Stimulated activated CD4-positive, alpha-beta T cell treated with anti-CD3 and anti-CD28 coated beads, Interleukin-4, amount 100 ng/mL, for 48 hours (primary cell): ENCODE measurements around the gene STRA8.
"Not testable (repeated sequence)": the region's sequence is repeated elsewhere in the genome, so short reads cannot be mapped to it uniquely, and the experiment has no call there.

Experiments
- DNase-seq, 2 donors: peaks; one replicate each; pipeline ENCODE4 v3.0.0-alpha.2; 2020; ENCODE audit warnings: low read depth in 2 of 2

The STRA8 gene

GRCh38 chr7:135204876-135205275, 28.8 kb upstream of the STRA8 start:
- DNase-seq: no peak

GRCh38 chr7:135205850-135206249, 27.8 kb upstream of the STRA8 start:
- no peak for DNase-seq

GRCh38 chr7:135206941-135207391, 26.7 kb upstream of the STRA8 start:
- no peak for DNase-seq

GRCh38 chr7:135207406-135208101, 26.1 kb upstream of the STRA8 start:
- no peak for DNase-seq

- DNase-seq: no peak
Observed at GRCh38 chr7:135208102-135208793, 25.4 kb upstream of the STRA8 start.

- no peak for DNase-seq
Observed at GRCh38 chr7:135209225-135209834, 24.3 kb upstream of the STRA8 start.

GRCh38 chr7:135210888-135211178, 22.8 kb upstream of the STRA8 start:
- peak; percentile 4 for DNase-seq

GRCh38 chr7:135211179-135211945, 22.3 kb upstream of the STRA8 start, which contains the start of gene WDR91:
WDR91 (minus strand) TSS chr7:135211526; CDS start chr7:135211502, 24 bp downstream.
- DNase-seq: peak; percentile 95 to 97

GRCh38 chr7:135211946-135212685, 21.5 kb upstream of the STRA8 start:
- not testable (repeated sequence) for DNase-seq

- no peak for DNase-seq
Observed at GRCh38 chr7:135213831-135214230, 19.8 kb upstream of the STRA8 start.

- DNase-seq: no peak
Observed at GRCh38 chr7:135215180-135215579, 18.5 kb upstream of the STRA8 start.

- no peak for DNase-seq
Observed at GRCh38 chr7:135215698-135216097, 17.9 kb upstream of the STRA8 start.

- DNase-seq: no peak
Observed at GRCh38 chr7:135217645-135218509, 15.8 kb upstream of the STRA8 start.

GRCh38 chr7:135224027-135224426, 9.6 kb upstream of the STRA8 start:
- DNase-seq: no peak

GRCh38 chr7:135231686-135232085, 2.0 kb upstream of the STRA8 start:
- DNase-seq: no peak

GRCh38 chr7:135232087-135232486, 1.6 kb upstream of the STRA8 start:
- no peak for DNase-seq

- DNase-seq: no peak
Observed at GRCh38 chr7:135232720-135233119, 918 bp upstream of the STRA8 start.

GRCh38 chr7:135234095-135234494, 457 bp downstream of the STRA8 start:
- not testable (repeated sequence) for DNase-seq

GRCh38 chr7:135234727-135235126, 1.1 kb downstream of the STRA8 start:
- DNase-seq: no peak

- DNase-seq: no peak
Observed at GRCh38 chr7:135235841-135236240, 2.2 kb downstream of the STRA8 start.

GRCh38 chr7:135236727-135237126, 3.1 kb downstream of the STRA8 start:
- DNase-seq: no peak
